Hepatocyte (in vitro differentiated cells): Measurements from ENCODE around the gene PWWP2B. TPM values are rescaled to one million over a fixed set of nuclear protein-coding genes. Genes with fewer than 3 reads are reported as not detected.

ENCODE experiments used
- DNase-seq: peaks from one replicate; pipeline ENCODE4 v3.0.0-alpha.2; 2016; ENCODE audit warnings: low spot score
- H2AFZ ChIP-seq: fragments of 200-600 bp; sonication (generic); 2 replicates; pipeline ENCODE4 v1.6.0; 2016; ENCODE audit warnings: antibody characterized with exemption, mild to moderate bottlenecking
- H3K27ac ChIP-seq: fragments of 200-600 bp; sonication (generic); 2 replicates; pipeline ENCODE4 v1.5.1; 2016; ENCODE audit warnings: mild to moderate bottlenecking
- H3K27me3 ChIP-seq: fragments of 200-600 bp; sonication (generic); 2 replicates; pipeline ENCODE4 v1.6.1; 2016
- H3K36me3 ChIP-seq: fragments of 200-600 bp; sonication (generic); replicated peaks from 2 replicates; pipeline ENCODE4 v1.5.1; 2016; ENCODE audit warnings: low read depth; ENCODE audit not compliant: insufficient read depth
- H3K4me1 ChIP-seq: fragments of 200-600 bp; sonication (generic); 2 replicates; pipeline ENCODE4 v1.5.1; 2016; ENCODE audit warnings: mild to moderate bottlenecking, moderate library complexity; ENCODE audit not compliant: insufficient read depth
- H3K4me2 ChIP-seq: fragments of 200-600 bp; sonication (generic); 2 replicates; pipeline ENCODE4 v1.6.0; 2016
- H3K4me3 ChIP-seq: fragments of 200-600 bp; sonication (generic); 2 replicates; pipeline ENCODE4 v1.5.1; 2016; ENCODE audit warnings: mild to moderate bottlenecking
- H3K79me2 ChIP-seq: fragments of 200-600 bp; sonication (generic); 2 replicates; pipeline ENCODE4 v1.6.0; 2017; ENCODE audit warnings: mild to moderate bottlenecking
- H3K9me2 ChIP-seq: fragments of 200-600 bp; sonication (generic); replicated peaks from 2 replicates; pipeline ENCODE4 v1.6.0; 2017; ENCODE audit warnings: mild to moderate bottlenecking; ENCODE audit not compliant: insufficient read depth
- H3K9me3 ChIP-seq: fragments of 200-600 bp; sonication (generic); 2 replicates; pipeline ENCODE4 v1.5.1; 2016; ENCODE audit warnings: low read depth, mild to moderate bottlenecking
- H4K20me1 ChIP-seq: fragments of 200-600 bp; sonication (generic); 2 replicates; pipeline ENCODE4 v1.6.0; 2016; ENCODE audit warnings: mild to moderate bottlenecking; ENCODE audit not compliant: insufficient read depth, poor library complexity, severe bottlenecking
- CTCF ChIP-seq: fragments of 200-600 bp; sonication (generic); IDR thresholded peaks from 2 replicates; pipeline ENCODE4 v1.5.1; 2016; ENCODE audit warnings: antibody characterized with exemption, mild to moderate bottlenecking; ENCODE audit not compliant: poor library complexity
- EZH2 ChIP-seq: fragments of 200-600 bp; sonication (generic); IDR thresholded peaks from 2 replicates; pipeline ENCODE4 v1.6.1; 2016; ENCODE audit warnings: antibody characterized with exemption, mild to moderate bottlenecking, borderline replicate concordance
- EZH2phosphoT487 ChIP-seq: fragments of 200-600 bp; sonication (generic); IDR thresholded peaks from one replicate; pipeline ENCODE4 v1.6.1; 2018; ENCODE audit warnings: antibody characterized with exemption, mild to moderate bottlenecking, low read depth, moderate library complexity; ENCODE audit not compliant: unreplicated experiment, severe bottlenecking
- WGBS: methylation state at CpG from one replicate; pipeline ENCODE4 v1.1.6; 2016; ENCODE audit warnings: low lambda C conversion rate; ENCODE audit errors: missing lambda C conversion rate; 5-methylcytosine and 5-hydroxymethylcytosine counted together
- polyA plus RNA-seq: library from polyadenylated mRNA; unstranded; fragments of >200 nt; fragmentation: Nextera tagmentation; extraction: Ambion mirVana; gene quantifications from 2 replicates; pipeline ENCODE4 v1.2.1, GENCODE V29; 2016
- total RNA-seq: library from RNA; depleted of rRNA; stranded (reverse); fragments of >200 nt; gene quantifications from 2 replicates; pipeline ENCODE4 v1.2.3, GENCODE V29; 2014

The PWWP2B gene
- total and polyA plus RNA-seq, 2 experiments from 2014 or later = 10.7 to 18.0 TPM

- TF ChIP-seq EZH2 (no peak), CTCF (no peak), EZH2phosphoT487 (no peak)
- H3K79me2 ChIP-seq = peaks cover 71% of the 10 kb centered on the region
- no peaks in the 10 kb centered on the region for H3K27me3 ChIP-seq
- H3K4me1 ChIP-seq = peaks cover 42% of the 10 kb centered on the region
- DNase-seq = no peak
- peak overlapping the region; percentile 19 for H3K4me2 ChIP-seq
- H4K20me1 ChIP-seq = peaks cover 10% of the 10 kb centered on the region
- H3K36me3 ChIP-seq = no peaks in the 10 kb centered on the region
- 95% methylated on average over 9 of the region's 9 CpGs for WGBS
- H3K27ac ChIP-seq = no peak overlapping the region
- H3K9me3 ChIP-seq = no peaks in the 10 kb centered on the region
- no peak overlapping the region for H3K4me3 ChIP-seq
- H2AFZ ChIP-seq = no peak overlapping the region
- H3K9me2 ChIP-seq = no peaks in the 10 kb centered on the region
These were observed 3.1 kb downstream of the PWWP2B start for GRCh38 chr10:132400041-132400546.

GRCh38 chr10:132400547-132401151 lies 3.6 kb downstream of the PWWP2B start:
- no peaks in the 10 kb centered on the region for H3K27me3 ChIP-seq
- no peak for DNase-seq
- peak overlapping the region; percentile 19 for H3K4me2 ChIP-seq
- no peak overlapping the region for H3K27ac ChIP-seq
- H2AFZ ChIP-seq = no peak overlapping the region
- peaks cover 76% of the 10 kb centered on the region for H3K79me2 ChIP-seq
- H3K9me3 ChIP-seq = no peaks in the 10 kb centered on the region
- H3K36me3 ChIP-seq = no peaks in the 10 kb centered on the region
- 82% methylated on average over 17 of the region's 17 CpGs for WGBS
- H3K4me3 ChIP-seq = no peak overlapping the region
- peaks cover 10% of the 10 kb centered on the region for H4K20me1 ChIP-seq
- H3K9me2 ChIP-seq = no peaks in the 10 kb centered on the region
- TF ChIP-seq EZH2phosphoT487 = no peak
- no peak for TF ChIP-seq EZH2
- no peak for TF ChIP-seq CTCF
- H3K4me1 ChIP-seq = peaks cover 37% of the 10 kb centered on the region

- H3K36me3 ChIP-seq = no peaks in the 10 kb centered on the region
- WGBS = 94% methylated on average over 15 of the region's 20 CpGs
- DNase-seq = no peak
- peaks cover 85% of the 10 kb centered on the region for H3K79me2 ChIP-seq
- H3K27ac ChIP-seq = no peak overlapping the region
- H3K4me3 ChIP-seq = no peak overlapping the region
- H3K9me3 ChIP-seq = no peaks in the 10 kb centered on the region
- no peak for TF ChIP-seq EZH2
- no peak for TF ChIP-seq EZH2phosphoT487
- no peak for TF ChIP-seq CTCF
- H2AFZ ChIP-seq = no peak overlapping the region
- no peak overlapping the region for H3K4me2 ChIP-seq
- H3K27me3 ChIP-seq = no peaks in the 10 kb centered on the region
- no peaks in the 10 kb centered on the region for H3K9me2 ChIP-seq
- H4K20me1 ChIP-seq = peaks cover 10% of the 10 kb centered on the region
- H3K4me1 ChIP-seq = peaks cover 32% of the 10 kb centered on the region
These were observed 4.6 kb downstream of the PWWP2B start for GRCh38 chr10:132401401-132402118.
